ENCODE results near the gene ASGR2. TPM values are rescaled to one million over a fixed set of nuclear protein-coding genes. Genes with fewer than 3 reads are reported as not detected.

The ASGR2 gene
- total and polyA plus RNA-seq, 2 of the 13 experiments (the other 11 are each of a cell fraction or from before 2014, with no cell fraction given) = 320 to 754 TPM

GRCh38 chr17:7113273-7114071 is 1.1 kb downstream of the ASGR2 start (continued):
- no peak for TF ChIP-seq HNRNPH1 (optimal IDR thresholded peaks at IDR 0.05; ENCODE audit: low read depth, low read length)
- peak; percentile 89; the same call in 1 of the 2 replicates for TF ChIP-seq HOXA9 (CRISPR knock-in tag; IDR thresholded peaks at IDR 0.05; ENCODE audit: borderline replicate concordance)
- TF ChIP-seq GATAD1 (CRISPR knock-in tag; IDR thresholded peaks at IDR 0.05) = no peak
- TF ChIP-seq ZNF619 (CRISPR knock-in tag; IDR thresholded peaks at IDR 0.05) = peak; percentile 32; the same call in 1 of the 2 replicates
- no peak for TF ChIP-seq HOXA3 (CRISPR knock-in tag; IDR thresholded peaks at IDR 0.05)
- TF ChIP-seq BRD4 (CRISPR knock-in tag; IDR thresholded peaks at IDR 0.05) = no peak
- TF ChIP-seq ZNF20 (CRISPR knock-in tag; IDR thresholded peaks at IDR 0.05) = no peak
- TF ChIP-seq NR2F1 (CRISPR knock-in tag; IDR thresholded peaks at IDR 0.05) = no peak
- TF ChIP-seq TEAD3 (CRISPR knock-in tag; optimal IDR thresholded peaks at IDR 0.05; ENCODE audit: borderline replicate concordance) = no peak
- TF ChIP-seq ZNF780A (CRISPR knock-in tag; IDR thresholded peaks at IDR 0.05) = peak; percentile 88
- TF ChIP-seq ZFP36L1 (CRISPR knock-in tag; IDR thresholded peaks at IDR 0.05) = no peak
- TF ChIP-seq ARID2 (CRISPR knock-in tag; IDR thresholded peaks at IDR 0.05; ENCODE audit: borderline replicate concordance) = no peak
- TF ChIP-seq SKIL (CRISPR knock-in tag; IDR thresholded peaks at IDR 0.05; ENCODE audit: borderline replicate concordance) = peak; percentile 71
- peak; percentile 93 for TF ChIP-seq HDAC6 (IDR thresholded peaks at IDR 0.05; ENCODE audit: low read depth, low read length)
- TF ChIP-seq RBM39 (IDR thresholded peaks at IDR 0.05; ENCODE audit: low read depth, low read length, poor library complexity, severe bottlenecking) = no peak
- no peak for TF ChIP-seq MBD4 (IDR thresholded peaks at IDR 0.05; ENCODE audit: borderline replicate concordance, low read length)
- no peak for TF ChIP-seq U2AF1 (optimal IDR thresholded peaks at IDR 0.05; ENCODE audit: low read depth, low read length)
- no peak for TF ChIP-seq ZNF792 (CRISPR knock-in tag; IDR thresholded peaks at IDR 0.05)
- TF ChIP-seq HNF4G (IDR thresholded peaks at IDR 0.05; ENCODE audit: borderline replicate concordance, low read depth, low read length) = no peak
- TF ChIP-seq HNF4G (CRISPR knock-in tag; IDR thresholded peaks at IDR 0.05; ENCODE audit: borderline replicate concordance, low read depth) = no peak
- peak; percentile 84; the same call in 1 of the 2 replicates for TF ChIP-seq IKZF1 (IDR thresholded peaks at IDR 0.05)
- TF ChIP-seq, protein P1, sequence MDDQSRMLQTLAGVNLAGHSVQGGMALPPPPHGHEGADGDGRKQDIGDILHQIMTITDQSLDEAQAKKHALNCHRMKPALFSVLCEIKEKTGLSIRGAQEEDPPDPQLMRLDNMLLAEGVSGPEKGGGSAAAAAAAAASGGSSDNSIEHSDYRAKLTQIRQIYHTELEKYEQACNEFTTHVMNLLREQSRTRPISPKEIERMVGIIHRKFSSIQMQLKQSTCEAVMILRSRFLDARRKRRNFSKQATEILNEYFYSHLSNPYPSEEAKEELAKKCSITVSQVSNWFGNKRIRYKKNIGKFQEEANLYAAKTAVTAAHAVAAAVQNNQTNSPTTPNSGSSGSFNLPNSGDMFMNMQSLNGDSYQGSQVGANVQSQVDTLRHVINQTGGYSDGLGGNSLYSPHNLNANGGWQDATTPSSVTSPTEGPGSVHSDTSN (CRISPR knock-in tag; IDR thresholded peaks at IDR 0.05; ENCODE audit: borderline replicate concordance) = no peak
- peak; percentile 32; the same call in 1 of the 2 replicates for TF ChIP-seq RAD51 (IDR thresholded peaks at IDR 0.05; ENCODE audit: borderline replicate concordance)
- 0 out of 2 replicates have a peak, but pooled peaks have one; percentile 7 for TF ChIP-seq ZBTB33 (CRISPR knock-in tag; IDR thresholded peaks at IDR 0.05)
- no peak for TF ChIP-seq MAFG (CRISPR knock-in tag; IDR thresholded peaks at IDR 0.05)
- no peak for TF ChIP-seq ZNF766 (CRISPR knock-in tag; IDR thresholded peaks at IDR 0.05; ENCODE audit: borderline replicate concordance)
